ENCODE data around the gene OSCP1.

OSCP1 gene

GRCh38 chr1:36421649-36422048 is 28.6 kb downstream of the OSCP1 start:
- TF ChIP-seq CTCF (IDR thresholded peaks at IDR 0.05; ENCODE audit: insufficient read depth, low read length, poor library complexity, severe bottlenecking), result no peak
- no peaks in the 10 kb centered on the region for H3K36me3 ChIP-seq (ENCODE audit: control insufficient read depth, insufficient read depth, low read length)
- no peak overlapping the region for H3K4me3 ChIP-seq (replicated peaks; ENCODE audit: low read depth, low read length)
- H3K27me3 ChIP-seq (replicated peaks; ENCODE audit: control insufficient read depth, insufficient read depth, low read length), result no peaks in the 10 kb centered on the region
- no peak for DNase-seq (ENCODE audit: extremely low read depth, insufficient read length)

GRCh38 chr1:36420836-36421317 is 29.4 kb downstream of the OSCP1 start:
- peak; percentile 94 for TF ChIP-seq CTCF (IDR thresholded peaks at IDR 0.05; ENCODE audit: insufficient read depth, low read length, poor library complexity, severe bottlenecking)
- no peak overlapping the region for H3K4me3 ChIP-seq (replicated peaks; ENCODE audit: low read depth, low read length)
- H3K36me3 ChIP-seq (ENCODE audit: control insufficient read depth, insufficient read depth, low read length), result no peaks in the 10 kb centered on the region
- no peaks in the 10 kb centered on the region for H3K27me3 ChIP-seq (replicated peaks; ENCODE audit: control insufficient read depth, insufficient read depth, low read length)
- DNase-seq (ENCODE audit: extremely low read depth, insufficient read length), result peak; percentile 86

GRCh38 chr1:36420409-36420808 is 29.8 kb downstream of the OSCP1 start:
- no peaks in the 10 kb centered on the region for H3K27me3 ChIP-seq (replicated peaks; ENCODE audit: control insufficient read depth, insufficient read depth, low read length)
- no peaks in the 10 kb centered on the region for H3K36me3 ChIP-seq (ENCODE audit: control insufficient read depth, insufficient read depth, low read length)
- DNase-seq (ENCODE audit: extremely low read depth, insufficient read length), result no peak
- no peak for TF ChIP-seq CTCF (IDR thresholded peaks at IDR 0.05; ENCODE audit: insufficient read depth, low read length, poor library complexity, severe bottlenecking)
- no peak overlapping the region for H3K4me3 ChIP-seq (replicated peaks; ENCODE audit: low read depth, low read length)

GRCh38 chr1:36419569-36419968 is 30.7 kb downstream of the OSCP1 start:
- no peak for DNase-seq (ENCODE audit: extremely low read depth, insufficient read length)
- Histone ChIP-seq H3K4me3 (replicated peaks; ENCODE audit: low read depth, low read length) (no peak overlapping the region), H3K27me3 (replicated peaks; ENCODE audit: control insufficient read depth, insufficient read depth, low read length) (no peaks in the 10 kb centered on the region), H3K36me3 (ENCODE audit: control insufficient read depth, insufficient read depth, low read length) (no peaks in the 10 kb centered on the region)
- TF ChIP-seq CTCF (IDR thresholded peaks at IDR 0.05; ENCODE audit: insufficient read depth, low read length, poor library complexity, severe bottlenecking), result no peak

- TF ChIP-seq CTCF (IDR thresholded peaks at IDR 0.05; ENCODE audit: insufficient read depth, low read length, poor library complexity, severe bottlenecking), result no peak
- Histone ChIP-seq H3K4me3 (replicated peaks; ENCODE audit: low read depth, low read length) (no peak overlapping the region), H3K27me3 (replicated peaks; ENCODE audit: control insufficient read depth, insufficient read depth, low read length) (no peaks in the 10 kb centered on the region), H3K36me3 (ENCODE audit: control insufficient read depth, insufficient read depth, low read length) (no peaks in the 10 kb centered on the region)
- DNase-seq (ENCODE audit: extremely low read depth, insufficient read length), result no peak
Measured at GRCh38 chr1:36419140-36419539, 31.1 kb downstream of the OSCP1 start.

- TF ChIP-seq CTCF (IDR thresholded peaks at IDR 0.05; ENCODE audit: insufficient read depth, low read length, poor library complexity, severe bottlenecking), result no peak
- no peak for DNase-seq (ENCODE audit: extremely low read depth, insufficient read length)
- Histone ChIP-seq H3K4me3 (replicated peaks; ENCODE audit: low read depth, low read length) (no peak overlapping the region), H3K36me3 (ENCODE audit: control insufficient read depth, insufficient read depth, low read length) (no peaks in the 10 kb centered on the region), H3K27me3 (replicated peaks; ENCODE audit: control insufficient read depth, insufficient read depth, low read length) (no peaks in the 10 kb centered on the region)
Measured at GRCh38 chr1:36417931-36418330, 32.3 kb downstream of the OSCP1 start.
